Keratinocyte (primary cell): ENCODE results near the gene ATXN2L. TPM values are rescaled to one million over a fixed set of nuclear protein-coding genes. Genes with fewer than 3 reads are reported as not detected.

ENCODE experiments used
- DNase-seq: peaks from one replicate; pipeline ENCODE4 v3.0.0-alpha.2; 2011; ENCODE audit warnings: low read depth, missing footprints, low spot score
- FAIRE-seq: peaks from 2 replicates; lab custom pipeline; 2011; peaks lifted over from hg19 to GRCh38; lab: Jason Lieb, UNC
- H2AFZ ChIP-seq: 2 replicates; pipeline ENCODE4 v1.6.0; 2012; ENCODE audit warnings: low read length, control low read depth, inconsistent platforms; ENCODE audit not compliant: control insufficient read depth
- H3K27ac ChIP-seq: 2 replicates; pipeline ENCODE4 v1.5.1; 2011; ENCODE audit warnings: low read length; ENCODE audit not compliant: control insufficient read depth, insufficient read depth
- H3K27me3 ChIP-seq: 3 replicates; pipeline ENCODE4 v1.6.0; 2011; ENCODE audit warnings: low read length; ENCODE audit not compliant: control insufficient read depth, insufficient read depth; ENCODE audit errors: extremely low read depth
- H3K36me3 ChIP-seq, 2 experiments: 2 replicates in 1 of 2; 3 replicates in 1 of 2; pipeline ENCODE4 v1.5.1; 2011; ENCODE audit warnings: low read length in 2 of 2, mild to moderate bottlenecking in 1 of 2; ENCODE audit not compliant: control insufficient read depth in 2 of 2, insufficient read depth in 2 of 2; ENCODE audit errors: extremely low read depth in 1 of 2
- H3K4me1 ChIP-seq: 3 replicates; pipeline ENCODE4 v1.5.1; 2011; ENCODE audit warnings: low read length; ENCODE audit not compliant: control insufficient read depth, insufficient read depth; ENCODE audit errors: extremely low read depth
- H3K4me2 ChIP-seq: 3 replicates; pipeline ENCODE4 v1.6.0; 2011; ENCODE audit warnings: low read depth, low read length; ENCODE audit not compliant: control insufficient read depth, insufficient read depth; ENCODE audit errors: extremely low read depth
- H3K4me3 ChIP-seq, 3 experiments: fragments of 200-600 bp in 1 of 3; sonication (generic) in 1 of 3; 2 replicates in 2 of 3; 3 replicates in 1 of 3; pipeline ENCODE4 v1.5.1; 2011 to 2016; ENCODE audit warnings: low read length in 3 of 3, mild to moderate bottlenecking in 3 of 3, control low read depth in 2 of 3, inconsistent platforms in 1 of 3, low read depth in 1 of 3, mixed read lengths in 1 of 3, mixed run types in 1 of 3, moderate library complexity in 1 of 3; ENCODE audit not compliant: control insufficient read depth in 2 of 3, insufficient read depth in 2 of 3; ENCODE audit errors: extremely low read depth in 1 of 3
- H3K79me2 ChIP-seq: 2 replicates; pipeline ENCODE4 v1.6.0; 2012; ENCODE audit warnings: low read length; ENCODE audit not compliant: control insufficient read depth, insufficient read depth
- H3K9ac ChIP-seq: 3 replicates; pipeline ENCODE4 v1.6.0; 2011; ENCODE audit warnings: low read length; ENCODE audit not compliant: control insufficient read depth, insufficient read depth; ENCODE audit errors: extremely low read depth
- H3K9me1 ChIP-seq: 3 replicates; pipeline ENCODE4 v1.6.0; 2011; ENCODE audit warnings: low read length; ENCODE audit not compliant: control insufficient read depth, insufficient read depth; ENCODE audit errors: extremely low read depth
- H3K9me3 ChIP-seq: 2 replicates; pipeline ENCODE4 v1.5.1; 2012; ENCODE audit warnings: low read depth, low read length; ENCODE audit not compliant: control insufficient read depth
- H4K20me1 ChIP-seq: 3 replicates; pipeline ENCODE4 v1.6.0; 2011; ENCODE audit warnings: low read length; ENCODE audit not compliant: control insufficient read depth, insufficient read depth; ENCODE audit errors: extremely low read depth
- EZH2 ChIP-seq: IDR thresholded peaks from one replicate; pipeline ENCODE4 v1.6.1; 2012; ENCODE audit warnings: inconsistent platforms, mild to moderate bottlenecking, low read length, moderate library complexity
- dilution Hi-C: fragments of 300-500 bp; cut with MboI; formaldehyde crosslinking; loops from one replicate; pipeline ENCODE4 v1.7.0; 2020; ENCODE audit warnings: low sequenced_read_pairs; ENCODE audit not compliant: extremely low pct_ligation_motif_present
- polyA plus RNA-seq, 5 experiments: library from polyadenylated mRNA; depleted of rRNA in 3 of 5; stranded (reverse) in 3 of 5; stranded (forward) in 1 of 5; unstranded in 1 of 5; fragments of >200 nt; gene quantifications; 1 replicate in 1 of 5; 2 replicates in 3 of 5; 3 replicates in 1 of 5; pipeline versions ENCODE4 v1.2.1 to v1.2.3, GENCODE V29; 2011 to 2012; ENCODE audit warnings: missing spikeins in 2 of 5, low read depth in 1 of 5, low replicate concordance in 1 of 5
- TF ChIP-seq, protein P1 (sequence below), 3 experiments: IDR thresholded peaks in 1 of 3; conservative IDR thresholded peaks in 1 of 3; optimal IDR thresholded peaks in 1 of 3; 2 replicates in 2 of 3; 3 replicates in 1 of 3; pipeline versions ENCODE3 to v1.5.1; 2011; ENCODE audit warnings: low read length in 3 of 3, mild to moderate bottlenecking in 3 of 3, moderate library complexity in 2 of 3, control low read depth in 1 of 3, inconsistent platforms in 1 of 3; ENCODE audit not compliant: insufficient read depth in 2 of 3; ENCODE audit errors: extremely low read depth in 1 of 3

ATXN2L gene
- polyA plus RNA-seq, 1 donor (not counting 4 experiments of a cell fraction or from before 2014, with no cell fraction given), result 11.8 TPM

DNA sequence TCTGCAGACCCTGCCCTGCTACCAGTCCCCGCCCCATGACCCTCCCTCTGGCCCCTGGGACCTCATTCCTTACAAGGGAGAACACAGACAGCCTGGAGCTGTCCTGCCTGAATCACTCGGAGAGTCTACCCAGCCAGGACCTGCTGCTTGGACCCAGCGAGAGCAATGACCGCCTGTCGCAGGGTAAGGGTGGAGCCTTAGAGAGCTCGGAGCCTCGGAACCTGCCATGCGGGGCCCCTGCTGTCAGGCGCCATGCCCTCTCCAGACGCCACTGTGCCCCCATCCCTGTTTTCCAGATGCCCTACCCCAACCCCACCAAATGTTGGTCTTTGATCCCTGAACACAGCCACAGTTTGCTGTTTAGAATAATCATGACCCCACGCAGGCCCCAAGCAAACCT lies 46.4 kb downstream of the ATXN2L start:
- no peak overlapping the region for H3K4me3 ChIP-seq
- H3K9me3 ChIP-seq, result no peaks in the 10 kb centered on the region
- H3K4me2 ChIP-seq, result no peak overlapping the region
- peaks cover 8% of the 10 kb centered on the region for H3K4me1 ChIP-seq
- DNase-seq, result no peak
- peaks cover 26% of the 10 kb centered on the region for H3K79me2 ChIP-seq
- no peak overlapping the region for H2AFZ ChIP-seq
- H3K9me1 ChIP-seq, result no peaks in the 10 kb centered on the region
- H4K20me1 ChIP-seq, result no peaks in the 10 kb centered on the region
- no peak overlapping the region for H3K9ac ChIP-seq
- peaks cover 25 to 36% of the 10 kb centered on the region in 2 experiments for H3K36me3 ChIP-seq
- no peak overlapping the region for H3K27ac ChIP-seq
- no peak for FAIRE-seq
- TF ChIP-seq, protein P1, sequence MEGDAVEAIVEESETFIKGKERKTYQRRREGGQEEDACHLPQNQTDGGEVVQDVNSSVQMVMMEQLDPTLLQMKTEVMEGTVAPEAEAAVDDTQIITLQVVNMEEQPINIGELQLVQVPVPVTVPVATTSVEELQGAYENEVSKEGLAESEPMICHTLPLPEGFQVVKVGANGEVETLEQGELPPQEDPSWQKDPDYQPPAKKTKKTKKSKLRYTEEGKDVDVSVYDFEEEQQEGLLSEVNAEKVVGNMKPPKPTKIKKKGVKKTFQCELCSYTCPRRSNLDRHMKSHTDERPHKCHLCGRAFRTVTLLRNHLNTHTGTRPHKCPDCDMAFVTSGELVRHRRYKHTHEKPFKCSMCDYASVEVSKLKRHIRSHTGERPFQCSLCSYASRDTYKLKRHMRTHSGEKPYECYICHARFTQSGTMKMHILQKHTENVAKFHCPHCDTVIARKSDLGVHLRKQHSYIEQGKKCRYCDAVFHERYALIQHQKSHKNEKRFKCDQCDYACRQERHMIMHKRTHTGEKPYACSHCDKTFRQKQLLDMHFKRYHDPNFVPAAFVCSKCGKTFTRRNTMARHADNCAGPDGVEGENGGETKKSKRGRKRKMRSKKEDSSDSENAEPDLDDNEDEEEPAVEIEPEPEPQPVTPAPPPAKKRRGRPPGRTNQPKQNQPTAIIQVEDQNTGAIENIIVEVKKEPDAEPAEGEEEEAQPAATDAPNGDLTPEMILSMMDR (optimal IDR thresholded peaks at IDR 0.05 in 1 of 3, IDR thresholded peaks at IDR 0.05 in 1 of 3, conservative IDR thresholded peaks at IDR 0.05 in 1 of 3; ENCODE audit: extremely low read depth in 1 of 3, insufficient read depth in 2 of 3, low read length in 3 of 3), result no peak
- no peak for TF ChIP-seq EZH2
- dilution Hi-C loops, result no loop called here
- H3K27me3 ChIP-seq, result no peaks in the 10 kb centered on the region

DNA sequence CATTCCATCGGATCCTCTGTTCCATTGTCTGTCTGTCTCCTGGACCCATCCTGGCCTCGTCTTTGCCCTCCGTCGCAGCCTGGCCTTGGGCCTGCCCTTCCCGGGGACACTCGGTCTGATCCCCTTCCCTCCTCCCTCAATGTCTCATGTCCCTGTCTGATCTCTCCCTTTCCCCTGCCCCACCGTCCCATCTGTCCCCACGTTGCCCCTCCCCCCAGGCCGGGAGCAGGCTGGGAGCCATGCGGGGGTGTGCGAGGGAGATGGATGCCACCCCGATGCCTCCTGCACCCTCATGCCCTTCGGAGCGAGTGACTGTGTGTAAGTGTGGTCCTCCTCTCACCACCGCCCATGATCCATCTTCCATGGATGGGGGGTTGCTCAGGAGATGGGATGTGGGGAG lies 50.2 kb downstream of the ATXN2L start:
- Histone ChIP-seq H3K9ac (no peak overlapping the region), H3K27me3 (no peaks in the 10 kb centered on the region), H3K27ac (no peak overlapping the region), H2AFZ (no peak overlapping the region), H3K36me3 (peaks cover 23 to 26% of the 10 kb centered on the region in 2 experiments), H3K79me2 (no peaks in the 10 kb centered on the region), H3K4me2 (no peak overlapping the region), H3K4me3 (no peak overlapping the region), H3K9me1 (no peaks in the 10 kb centered on the region), H4K20me1 (no peaks in the 10 kb centered on the region), H3K9me3 (no peaks in the 10 kb centered on the region), H3K4me1 (no peaks in the 10 kb centered on the region)
- FAIRE-seq (no peak), DNase-seq (no peak)
- TF ChIP-seq EZH2, result no peak
- TF ChIP-seq, protein P1 (optimal IDR thresholded peaks at IDR 0.05 in 1 of 3, IDR thresholded peaks at IDR 0.05 in 1 of 3, conservative IDR thresholded peaks at IDR 0.05 in 1 of 3; ENCODE audit: extremely low read depth in 1 of 3, insufficient read depth in 2 of 3, low read length in 3 of 3), result no peak
- dilution Hi-C loops, result no loop called here
